Esophagus (tissue), 2 donors: Measurements from ENCODE around the gene SH3BP1. TPM values are rescaled to one million over a fixed set of nuclear protein-coding genes. Genes with fewer than 3 reads are reported as not detected.

Source experiments
- H3K27ac ChIP-seq, 2 donors: one replicate each; pipeline ENCODE4 v1.5.1; 2013; ENCODE audit warnings: low read depth in 2 of 2, mild to moderate bottlenecking in 2 of 2, inconsistent platforms in 1 of 2, low read length in 1 of 2, moderate library complexity in 1 of 2
- H3K27me3 ChIP-seq, 2 donors: one replicate each; pipeline ENCODE4 v1.6.1; 2013; ENCODE audit warnings: low read length in 2 of 2, control low read depth in 1 of 2, mild to moderate bottlenecking in 1 of 2; ENCODE audit not compliant: insufficient read depth in 2 of 2, control insufficient read depth in 1 of 2
- H3K36me3 ChIP-seq, 2 donors: one replicate each; pipeline ENCODE4 v1.6.1; 2013; ENCODE audit warnings: low read length in 1 of 2; ENCODE audit not compliant: control insufficient read depth in 2 of 2, insufficient read depth in 2 of 2
- H3K4me1 ChIP-seq, 2 donors: one replicate each; pipeline ENCODE4 v1.6.1; 2013; ENCODE audit warnings: low read length in 1 of 2; ENCODE audit not compliant: control insufficient read depth in 2 of 2, insufficient read depth in 2 of 2
- H3K4me3 ChIP-seq, 2 donors: one replicate each; pipeline ENCODE4 v1.5.1; 2013; ENCODE audit warnings: low read length in 2 of 2, mild to moderate bottlenecking in 2 of 2, low read depth in 1 of 2, moderate library complexity in 1 of 2
- H3K9me3 ChIP-seq, 2 donors: one replicate each; pipeline ENCODE4 v1.6.1; 2013; ENCODE audit warnings: mild to moderate bottlenecking in 2 of 2, low read depth in 1 of 2, low read length in 1 of 2, moderate library complexity in 1 of 2; ENCODE audit not compliant: control insufficient read depth in 2 of 2, insufficient read depth in 1 of 2
- WGBS, 2 donors: extraction: QIAGEN DNeasy Blood & Tissue Kit; methylation state at CpG; one replicate each; pipeline ENCODE4 v1.1.7; 2013; 5-methylcytosine and 5-hydroxymethylcytosine counted together
- polyA plus RNA-seq, 2 donors: library from polyadenylated mRNA; stranded (reverse); fragments of 200-250 nt; gene quantifications; one replicate each; pipeline ENCODE4 v1.2.3, GENCODE V29; 2013
- donor health status: healthy with polysubstance abuse.
- donor health status: Bipolar disorder and iron deficiency.

Gene SH3BP1
- polyA plus RNA-seq, 2 donors: 39.8 to 42.0 TPM

DNA sequence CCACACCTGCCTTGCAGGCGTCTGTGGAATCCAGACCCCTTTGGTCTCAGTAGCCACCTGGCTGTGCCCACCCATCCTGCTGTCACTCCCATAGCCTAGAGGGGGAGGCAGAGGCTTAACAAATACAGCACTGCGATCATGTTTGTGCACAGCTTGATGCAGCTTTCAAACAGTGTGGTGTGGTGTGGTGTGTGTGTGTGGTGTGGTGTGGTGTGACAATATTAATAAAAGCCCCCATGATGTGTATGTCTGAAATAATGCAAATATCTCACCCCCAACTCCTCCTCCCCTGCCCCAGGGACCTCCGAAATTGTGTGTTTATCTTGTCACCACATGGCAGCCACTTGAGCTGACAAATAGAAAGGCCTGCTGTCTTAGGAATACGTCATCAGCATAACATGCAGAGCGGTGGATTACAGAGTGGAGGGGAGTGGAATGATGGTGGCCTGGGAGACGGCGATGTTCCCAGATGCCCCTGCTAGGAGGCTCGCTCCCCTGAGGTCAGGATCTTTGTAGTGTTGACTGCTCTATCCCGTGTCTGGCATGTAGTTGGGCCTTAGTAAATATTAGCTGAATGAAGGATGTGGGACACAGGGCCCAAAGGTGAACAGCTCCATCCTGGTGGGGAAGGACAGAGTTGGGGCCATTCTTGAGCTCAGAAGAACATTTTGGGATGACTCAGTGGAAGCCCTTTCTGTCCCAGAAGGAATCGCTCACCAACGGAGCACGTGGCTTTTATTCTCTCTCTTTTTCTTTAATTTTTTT, 21.9 kb downstream of the SH3BP1 start:
- Histone ChIP-seq H3K4me1 (peaks cover 0 to 17% of the 10 kb centered on the region in 2 donors), H3K27ac (peak overlapping the region; percentile 20 to 56), H3K4me3 (no peak overlapping the region), H3K36me3 (peaks cover 0 to 4% of the 10 kb centered on the region in 2 donors), H3K9me3 (no peaks in the 10 kb centered on the region), H3K27me3 (no peaks in the 10 kb centered on the region)
- WGBS, 2 donors: 50 to 64% methylated on average over 12 of the region's 12 CpGs

DNA sequence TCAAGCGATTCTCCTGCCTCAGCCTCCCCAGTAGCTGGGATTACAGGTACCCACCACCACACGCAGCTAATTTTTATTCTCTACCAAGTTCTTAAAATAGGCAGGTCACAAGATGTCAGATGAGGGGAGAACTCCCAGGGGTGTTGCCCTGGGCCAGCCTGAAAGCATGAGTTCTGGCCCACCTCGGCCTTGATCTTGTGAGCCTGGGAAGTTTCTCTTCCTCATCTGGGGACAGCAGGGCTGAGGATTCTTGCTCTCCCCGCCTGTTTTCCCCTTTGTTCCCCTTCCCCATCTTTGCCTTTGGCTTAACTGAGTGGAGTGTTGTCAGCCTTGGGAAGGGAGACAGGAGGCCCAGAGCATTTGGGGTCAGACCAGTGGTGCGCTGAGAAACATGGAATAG, 22.6 kb downstream of the SH3BP1 start:
- H3K4me3 ChIP-seq: no peak overlapping the region
- H3K9me3 ChIP-seq: no peaks in the 10 kb centered on the region
- H3K27me3 ChIP-seq: no peaks in the 10 kb centered on the region
- peaks cover 0 to 4% of the 10 kb centered on the region in 2 donors for H3K36me3 ChIP-seq
- H3K27ac ChIP-seq: peak overlapping the region in 1 of 2 donors; percentile 37
- H3K4me1 ChIP-seq: peaks cover 0 to 17% of the 10 kb centered on the region in 2 donors
- WGBS, 2 donors: 83 to 86% methylated on average over 5 of the region's 5 CpGs

DNA sequence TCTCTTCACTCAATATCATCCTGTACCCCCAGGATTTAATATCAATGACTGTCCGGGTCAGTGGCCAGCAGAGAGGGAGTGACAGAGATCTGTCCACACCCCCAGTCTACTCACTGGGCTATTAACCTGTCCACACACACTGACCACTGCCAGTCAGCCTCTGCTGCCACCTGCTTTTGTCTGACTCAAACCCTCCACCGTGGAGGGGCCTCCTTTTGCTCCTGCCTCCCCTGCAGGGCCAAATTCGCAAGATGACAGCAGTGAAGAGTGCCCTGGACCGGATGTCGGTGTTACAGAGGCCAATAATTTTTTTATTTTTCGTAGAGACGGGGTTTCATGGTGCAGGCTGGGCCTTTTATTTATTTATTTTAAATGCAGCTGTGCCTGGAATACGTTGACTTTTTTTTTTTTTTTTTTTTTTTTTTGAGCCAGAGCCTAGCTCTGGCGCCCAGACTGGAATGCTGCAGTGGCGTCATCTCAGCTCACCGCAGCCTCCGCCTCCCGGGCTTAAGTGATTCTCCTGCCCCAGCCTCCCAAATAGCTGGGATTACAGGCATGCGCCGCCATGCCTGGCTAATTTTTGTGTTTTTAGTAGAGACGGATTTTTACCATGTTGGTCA, 24.2 kb downstream of the SH3BP1 start:
- H3K27ac ChIP-seq: peak overlapping the region in 1 of 2 donors; percentile 35
- no peak overlapping the region for H3K4me3 ChIP-seq
- peaks cover 0 to 17% of the 10 kb centered on the region in 2 donors for H3K4me1 ChIP-seq
- no peaks in the 10 kb centered on the region for H3K27me3 ChIP-seq
- no peaks in the 10 kb centered on the region for H3K9me3 ChIP-seq
- H3K36me3 ChIP-seq: peaks cover 0 to 4% of the 10 kb centered on the region in 2 donors
- 73 to 75% methylated on average over 16 of the region's 16 CpGs for WGBS, 2 donors

GRCh38 chr22:37664249-37665101, 25.0 kb downstream of the SH3BP1 start:
- H3K36me3 ChIP-seq: peaks cover 0 to 4% of the 10 kb centered on the region in 2 donors
- no peaks in the 10 kb centered on the region for H3K9me3 ChIP-seq
- H3K27me3 ChIP-seq: no peaks in the 10 kb centered on the region
- no peak overlapping the region for H3K4me3 ChIP-seq
- 67 to 78% methylated on average over 16 of the region's 16 CpGs for whole genome bisulfite sequencing, 2 donors
- H3K27ac ChIP-seq: no peak overlapping the region
- peaks cover 0 to 12% of the 10 kb centered on the region in 2 donors for H3K4me1 ChIP-seq

GRCh38 chr22:37665487-37665886, 26.0 kb downstream of the SH3BP1 start:
- 95% methylated on average over 24 of the region's 24 CpGs for WGBS, 2 donors
- H3K36me3 ChIP-seq: peaks cover 0 to 4% of the 10 kb centered on the region in 2 donors

DNA sequence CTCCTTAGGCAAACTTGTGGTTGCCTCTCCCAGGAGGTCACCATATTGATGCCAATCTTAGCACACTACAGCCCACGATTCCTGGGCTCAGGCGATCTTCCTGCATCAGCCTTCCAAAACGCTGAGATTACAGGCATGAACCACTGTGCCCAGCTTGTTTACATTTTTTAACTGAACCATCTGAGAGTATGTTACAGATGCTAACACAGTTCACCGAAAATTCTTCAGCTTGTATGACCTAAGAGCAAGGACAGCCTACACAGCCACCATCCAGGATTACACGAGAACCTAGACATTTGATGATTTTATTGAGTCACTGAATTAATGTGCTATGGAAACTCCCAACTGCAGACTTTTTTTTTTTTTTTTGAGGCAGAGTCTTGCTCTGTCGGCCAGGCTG, 30.1 kb downstream of the SH3BP1 start:
- Histone ChIP-seq H3K4me1 (peaks cover 0 to 2% of the 10 kb centered on the region in 2 donors), H3K27ac (no peak overlapping the region), H3K36me3 (peaks cover 0 to 4% of the 10 kb centered on the region in 2 donors), H3K9me3 (no peaks in the 10 kb centered on the region), H3K4me3 (no peak overlapping the region), H3K27me3 (no peaks in the 10 kb centered on the region)
- 67 to 71% methylated on average over 6 of the region's 6 CpGs for whole genome bisulfite sequencing, 2 donors

More at GRCh38 chr22:37665487-37665886, 26.0 kb downstream of the SH3BP1 start:
- H3K27me3 ChIP-seq: no peaks in the 10 kb centered on the region
- H3K9me3 ChIP-seq: no peaks in the 10 kb centered on the region
- no peak overlapping the region for H3K4me3 ChIP-seq
- peaks cover 0 to 4% of the 10 kb centered on the region in 2 donors for H3K4me1 ChIP-seq
- H3K27ac ChIP-seq: no peak overlapping the region

DNA sequence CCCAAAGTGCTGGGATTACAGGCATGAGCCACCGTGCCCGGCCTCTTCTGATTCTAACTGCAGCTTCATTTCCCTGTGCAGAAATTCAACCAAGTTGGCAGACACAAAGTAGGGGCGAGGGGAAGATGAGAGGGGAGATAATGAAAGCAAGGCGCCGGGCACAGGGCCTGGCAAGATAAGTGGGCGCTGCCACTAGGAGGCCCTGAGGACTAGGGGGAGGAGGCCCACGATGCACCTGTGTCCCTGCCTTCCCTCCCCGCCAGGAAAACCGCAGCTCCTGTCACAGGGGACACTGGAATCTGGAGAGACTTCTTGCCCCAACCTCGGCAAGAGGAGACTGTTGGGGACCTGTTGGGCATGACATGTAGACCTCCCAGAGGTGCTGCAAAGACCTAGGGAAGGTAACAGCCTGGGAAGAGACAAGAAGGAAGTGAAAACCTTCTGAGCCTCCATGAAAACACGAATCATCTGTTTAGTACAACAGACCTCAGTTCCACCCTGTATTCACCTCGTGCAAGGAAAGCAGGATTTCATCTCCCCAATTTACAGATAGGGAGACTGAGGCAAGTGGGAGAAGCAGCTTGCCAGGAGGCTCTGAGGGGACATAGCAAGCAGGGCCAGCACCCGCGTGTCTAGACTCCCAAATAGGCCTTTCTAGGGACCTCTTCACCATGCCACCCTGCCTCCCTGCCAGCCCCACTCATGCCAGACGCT, 32.9 kb downstream of the SH3BP1 start:
- peaks cover 0 to 10% of the 10 kb centered on the region in 2 donors for H3K4me1 ChIP-seq
- no peaks in the 10 kb centered on the region for H3K27me3 ChIP-seq
- no peaks in the 10 kb centered on the region for H3K36me3 ChIP-seq
- 63 to 74% methylated on average over 15 of the region's 15 CpGs for WGBS, 2 donors
- peak overlapping the region in 1 of 2 donors; percentile 9 for H3K27ac ChIP-seq
- no peak overlapping the region for H3K4me3 ChIP-seq
- H3K9me3 ChIP-seq: no peaks in the 10 kb centered on the region

- peak overlapping the region in 1 of 2 donors; percentile 43 for H3K27ac ChIP-seq
- 60 to 64% methylated on average over 11 of the region's 11 CpGs for WGBS, 2 donors
- H3K9me3 ChIP-seq: no peaks in the 10 kb centered on the region
- no peaks in the 10 kb centered on the region for H3K36me3 ChIP-seq
- no peaks in the 10 kb centered on the region for H3K27me3 ChIP-seq
- H3K4me3 ChIP-seq: no peak overlapping the region
- H3K4me1 ChIP-seq: peaks cover 0 to 10% of the 10 kb centered on the region in 2 donors
Observed at GRCh38 chr22:37672920-37673455, 33.5 kb downstream of the SH3BP1 start.
